Measurements from ENCODE around the gene DOK7. TPM values are rescaled to one million over a fixed set of nuclear protein-coding genes. Genes with fewer than 3 reads are reported as not detected.

Gene DOK7
- total and polyA plus RNA-seq, 7 experiments from 2014 or later, result not detected

DNA sequence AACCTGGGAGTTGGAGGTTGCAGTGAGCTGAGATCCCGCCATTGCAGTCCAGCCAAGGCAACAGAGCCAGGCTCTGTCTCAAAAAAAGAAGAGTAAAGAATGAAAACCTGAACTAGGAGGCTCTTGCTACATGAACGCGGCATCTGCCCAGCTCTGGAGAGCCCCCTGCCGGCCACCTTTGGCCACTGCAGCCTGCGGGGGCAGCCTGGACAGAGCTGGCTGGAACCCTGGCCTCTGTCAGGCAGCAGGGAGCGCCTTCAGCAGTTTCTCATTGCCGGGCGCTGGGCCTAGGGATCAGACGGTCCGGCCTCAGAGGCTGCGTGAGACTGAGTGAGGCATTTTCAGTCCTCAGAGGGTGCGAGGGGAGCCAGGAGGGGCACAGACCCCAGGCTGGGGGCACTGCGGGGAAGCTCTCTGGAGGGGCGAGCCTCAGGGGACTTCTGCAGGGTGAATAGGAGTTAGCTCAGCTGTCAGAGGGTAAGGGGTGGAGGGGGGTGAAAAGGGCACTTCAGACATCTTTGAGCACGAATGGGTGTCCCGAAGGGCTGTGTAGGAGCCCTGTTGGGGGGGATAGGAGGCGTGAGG lies 17.5 kb downstream of the DOK7 start:
- H3K36me3 ChIP-seq (ENCODE audit: control insufficient read depth in 2 of 3, insufficient read depth in 3 of 3, low read length in 3 of 3), result no peaks in the 10 kb centered on the region
- Mint-ChIP-seq H3K36me3 (no peaks in the 10 kb centered on the region), H3K4me3 (no peak overlapping the region), H3K27me3 (peaks cover 3 to 27% (median 18%) of the 10 kb centered on the region in 5 donors), H3K27ac (peak overlapping the region in 1 of 9 donors; percentile 2), H3K4me1 (peaks cover 0 to 4% (median 0%) of the 10 kb centered on the region in 7 donors), H3K9me3 (peaks cover 0 to 2% (median 0%) of the 10 kb centered on the region in 11 donors)
- CTCF ChIA-PET, result interaction anchor here (0.6 to 1.5 kb wide), 10 partner anchors 12 to 430 kb away, joined by 3 to 5 read pairs (median 3); no protein-coding TSS in a partner anchor
- POLR2A ChIA-PET, result interaction anchor here (1.1 kb wide), 1 partner anchor 286 kb away, joined by 3 read pairs; no protein-coding TSS in a partner anchor
- no peaks in the 10 kb centered on the region for H3K9me3 ChIP-seq (ENCODE audit: control insufficient read depth in 2 of 3, low read length in 3 of 3)
- peak; percentile 80 for ATAC-seq
- H3K4me3 ChIP-seq (ENCODE audit: low read length), result no peak overlapping the region
- H3K27me3 ChIP-seq (ENCODE audit: control insufficient read depth in 2 of 2, insufficient read depth in 2 of 2, low read length in 2 of 2), result no peaks in the 10 kb centered on the region
- DNase-seq, result peak; percentile 39 to 84 (median 70)
- no peaks in the 10 kb centered on the region for H3K4me1 ChIP-seq (ENCODE audit: control insufficient read depth in 2 of 2, insufficient read depth in 2 of 2, low read length in 2 of 2)
- intact Hi-C loops (cut with micrococcal nuclease), result loop anchor here (1.0 kb wide), 3 partner anchors 134 to 374 kb away; no protein-coding TSS in a partner anchor
- no peak overlapping the region for H3K27ac ChIP-seq (ENCODE audit: low read depth, low read length)

DNA sequence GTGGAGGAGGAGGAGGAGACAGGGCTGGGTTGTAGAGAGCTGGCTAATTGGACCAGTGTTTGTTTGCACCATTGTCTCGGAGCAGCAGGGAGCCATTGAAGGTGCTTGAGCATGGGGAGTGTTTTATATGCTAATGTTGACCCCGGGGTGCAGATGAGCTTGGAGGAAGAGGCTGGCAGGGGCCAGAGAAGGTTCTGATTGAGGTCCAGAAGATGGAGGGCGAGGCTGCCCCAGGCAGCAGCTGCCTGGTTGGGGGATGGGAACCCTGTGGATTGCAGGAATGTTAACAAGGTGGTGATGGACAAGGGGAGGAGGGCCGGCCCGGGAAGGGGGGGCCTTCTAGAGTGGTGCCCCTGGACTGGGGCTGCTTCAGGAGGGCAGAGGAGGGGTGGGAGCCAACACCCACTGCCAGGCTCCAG lies 18.0 kb downstream of the DOK7 start:
- H3K9me3 ChIP-seq (ENCODE audit: control insufficient read depth in 2 of 3, low read length in 3 of 3), result no peaks in the 10 kb centered on the region
- Mint-ChIP-seq H3K27ac (peak overlapping the region in 1 of 9 donors; percentile 2), H3K9me3 (peaks cover 0 to 2% (median 0%) of the 10 kb centered on the region in 11 donors), H3K36me3 (no peaks in the 10 kb centered on the region), H3K27me3 (peaks cover 3 to 27% (median 18%) of the 10 kb centered on the region in 5 donors), H3K4me3 (no peak overlapping the region), H3K4me1 (peaks cover 0 to 4% (median 0%) of the 10 kb centered on the region in 7 donors)
- intact Hi-C loops (cut with micrococcal nuclease), result no loop called here
- no peak for DNase-seq
- H3K4me3 ChIP-seq (ENCODE audit: low read length), result no peak overlapping the region
- no peaks in the 10 kb centered on the region for H3K27me3 ChIP-seq (ENCODE audit: control insufficient read depth in 2 of 2, insufficient read depth in 2 of 2, low read length in 2 of 2)
- ATAC-seq, result no peak
- H3K27ac ChIP-seq (ENCODE audit: low read depth, low read length), result no peak overlapping the region
- CTCF ChIA-PET, result interaction anchor here (0.7 to 1.5 kb wide), 5 partner anchors 15 to 430 kb away, joined by 3 to 5 read pairs (median 3); no protein-coding TSS in a partner anchor
- no peaks in the 10 kb centered on the region for H3K4me1 ChIP-seq (ENCODE audit: control insufficient read depth in 2 of 2, insufficient read depth in 2 of 2, low read length in 2 of 2)
- POLR2A ChIA-PET, result interaction anchor here (1.1 kb wide), 1 partner anchor 287 kb away, joined by 3 read pairs; no protein-coding TSS in a partner anchor
- H3K36me3 ChIP-seq (ENCODE audit: control insufficient read depth in 2 of 3, insufficient read depth in 3 of 3, low read length in 3 of 3), result no peaks in the 10 kb centered on the region

DNA sequence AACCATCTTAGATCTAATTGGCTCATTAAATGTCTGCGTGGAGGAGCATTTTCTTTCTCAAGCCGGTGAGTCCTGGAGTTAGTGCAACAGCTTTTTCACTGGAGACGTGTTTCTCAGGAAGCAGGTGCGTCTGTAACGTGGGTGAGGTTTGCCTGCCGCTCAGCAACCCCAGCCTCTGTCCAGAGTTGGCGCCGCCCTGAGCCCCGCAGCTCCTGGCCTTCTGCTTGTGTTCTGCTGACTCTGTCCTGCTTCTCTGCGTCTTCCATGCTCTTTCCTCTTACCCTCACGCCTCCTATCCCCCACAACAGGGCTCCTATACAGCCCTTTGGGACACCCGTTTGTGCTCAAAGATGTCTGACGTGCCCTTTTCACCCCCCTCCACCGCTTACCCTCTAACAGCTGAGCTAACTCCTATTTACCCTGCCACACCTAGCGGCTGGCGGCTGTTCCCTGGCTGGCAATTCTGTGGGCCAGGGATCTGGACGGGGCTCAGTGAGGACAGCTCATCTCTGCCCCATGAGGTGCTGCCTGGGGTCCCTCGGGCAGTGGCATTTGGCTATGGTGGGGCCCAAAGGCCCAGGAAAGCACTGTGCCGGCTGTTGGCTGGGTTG lies 18.8 kb downstream of the DOK7 start:
- Histone ChIP-seq H3K9me3 (ENCODE audit: control insufficient read depth in 2 of 3, low read length in 3 of 3) (no peaks in the 10 kb centered on the region), H3K4me1 (ENCODE audit: control insufficient read depth in 2 of 2, insufficient read depth in 2 of 2, low read length in 2 of 2) (no peaks in the 10 kb centered on the region), H3K27me3 (ENCODE audit: control insufficient read depth in 2 of 2, insufficient read depth in 2 of 2, low read length in 2 of 2) (no peaks in the 10 kb centered on the region), H3K27ac (ENCODE audit: low read depth, low read length) (no peak overlapping the region), H3K4me3 (ENCODE audit: low read length) (no peak overlapping the region), H3K36me3 (ENCODE audit: control insufficient read depth in 2 of 3, insufficient read depth in 3 of 3, low read length in 3 of 3) (no peaks in the 10 kb centered on the region)
- Mint-ChIP-seq H3K27ac (no peak overlapping the region), H3K4me1 (peaks cover 0 to 5% (median 0%) of the 10 kb centered on the region in 7 donors), H3K4me3 (no peak overlapping the region), H3K27me3 (peaks cover 3 to 30% (median 18%) of the 10 kb centered on the region in 5 donors), H3K9me3 (peaks cover 0 to 2% (median 0%) of the 10 kb centered on the region in 11 donors), H3K36me3 (no peaks in the 10 kb centered on the region)
- CTCF ChIA-PET, result interaction anchor here (0.7 to 0.9 kb wide), 3 partner anchors 15 to 375 kb away, joined by 3 to 4 read pairs (median 3); no protein-coding TSS in a partner anchor
- intact Hi-C loops (cut with micrococcal nuclease), result no loop called here
- ATAC-seq (no peak), DNase-seq (no peak)
- POLR2A ChIA-PET, result no interaction called here

DNA sequence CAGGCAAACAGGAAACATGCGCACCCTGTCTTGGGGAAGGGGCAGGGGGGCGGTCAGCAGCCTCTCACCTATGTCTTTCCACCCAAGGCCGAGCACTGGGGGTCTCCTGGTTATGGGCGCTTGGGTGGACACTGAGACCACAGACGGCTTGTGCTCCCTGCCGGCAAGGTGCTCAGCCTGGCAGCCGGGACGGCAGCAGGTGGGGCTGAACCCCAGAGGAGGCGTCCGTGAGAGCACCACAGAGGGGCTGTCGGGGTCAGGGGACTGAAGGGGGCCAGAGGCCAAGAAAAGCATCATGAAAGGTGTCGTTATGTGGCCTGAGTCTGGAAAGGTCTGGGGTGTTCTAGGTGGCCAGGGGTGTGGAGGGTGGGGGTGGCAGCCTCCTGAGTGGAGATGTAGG lies 19.6 kb downstream of the DOK7 start:
- no peaks in the 10 kb centered on the region for H3K36me3 Mint-ChIP-seq
- H3K36me3 ChIP-seq (ENCODE audit: control insufficient read depth in 2 of 3, insufficient read depth in 3 of 3, low read length in 3 of 3), result no peaks in the 10 kb centered on the region
- no peaks in the 10 kb centered on the region for H3K9me3 ChIP-seq (ENCODE audit: control insufficient read depth in 2 of 3, low read length in 3 of 3)

DNA sequence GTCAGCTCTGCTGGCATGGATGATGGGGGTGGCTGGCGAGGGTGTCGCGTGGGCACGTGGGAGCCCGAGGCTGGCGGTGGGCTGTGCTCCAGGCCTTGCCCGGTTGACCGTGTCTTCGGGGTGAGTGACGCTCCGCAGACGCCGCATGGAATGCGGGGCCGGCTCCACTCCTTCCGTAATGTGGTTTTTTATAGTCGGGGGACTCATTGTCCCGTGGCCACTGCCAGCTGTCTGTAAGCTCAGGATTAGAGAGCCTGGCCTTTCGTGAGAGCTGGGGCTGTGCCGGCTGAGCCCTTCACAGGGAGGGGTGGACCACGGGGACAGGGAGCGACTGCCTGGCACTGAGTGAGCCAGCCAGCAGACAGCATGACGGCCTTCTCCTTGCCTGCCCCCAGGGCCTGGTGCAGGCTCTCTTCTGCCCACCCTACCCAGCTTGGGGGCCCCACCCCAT lies 20.4 kb downstream of the DOK7 start:
- Mint-ChIP-seq H3K36me3 (no peaks in the 10 kb centered on the region), H3K27me3 (peaks cover 3 to 30% (median 18%) of the 10 kb centered on the region in 5 donors), H3K4me3 (no peak overlapping the region), H3K27ac (no peak overlapping the region), H3K9me3 (peaks cover 0 to 2% (median 0%) of the 10 kb centered on the region in 11 donors), H3K4me1 (peaks cover 0 to 5% (median 0%) of the 10 kb centered on the region in 7 donors)
- no peaks in the 10 kb centered on the region for H3K9me3 ChIP-seq (ENCODE audit: control insufficient read depth in 2 of 3, low read length in 3 of 3)
- ATAC-seq (no peak), DNase-seq (no peak)
- intact Hi-C loops (cut with micrococcal nuclease), result no loop called here
- POLR2A ChIA-PET, result no interaction called here
- H3K4me3 ChIP-seq (ENCODE audit: low read length), result no peak overlapping the region
- H3K36me3 ChIP-seq (ENCODE audit: control insufficient read depth in 2 of 3, insufficient read depth in 3 of 3, low read length in 3 of 3), result no peaks in the 10 kb centered on the region
- CTCF ChIA-PET, result no interaction called here
- no peaks in the 10 kb centered on the region for H3K4me1 ChIP-seq (ENCODE audit: control insufficient read depth in 2 of 2, insufficient read depth in 2 of 2, low read length in 2 of 2)
- no peak overlapping the region for H3K27ac ChIP-seq (ENCODE audit: low read depth, low read length)
- H3K27me3 ChIP-seq (ENCODE audit: control insufficient read depth in 2 of 2, insufficient read depth in 2 of 2, low read length in 2 of 2), result no peaks in the 10 kb centered on the region

More for the DNA sequence above, 19.6 kb downstream of the DOK7 start:
- Mint-ChIP-seq H3K27ac (no peak overlapping the region), H3K27me3 (peaks cover 3 to 30% (median 18%) of the 10 kb centered on the region in 5 donors), H3K4me3 (no peak overlapping the region), H3K4me1 (peaks cover 0 to 5% (median 0%) of the 10 kb centered on the region in 7 donors), H3K9me3 (peaks cover 0 to 2% (median 0%) of the 10 kb centered on the region in 11 donors)
- no peak overlapping the region for H3K27ac ChIP-seq (ENCODE audit: low read depth, low read length)
- DNase-seq, result no peak
- intact Hi-C loops (cut with micrococcal nuclease), result no loop called here
- no peak overlapping the region for H3K4me3 ChIP-seq (ENCODE audit: low read length)
- ChIA-PET POLR2A (no interaction called here), CTCF (no interaction called here)
- ATAC-seq, result no peak
- H3K27me3 ChIP-seq (ENCODE audit: control insufficient read depth in 2 of 2, insufficient read depth in 2 of 2, low read length in 2 of 2), result no peaks in the 10 kb centered on the region
- no peaks in the 10 kb centered on the region for H3K4me1 ChIP-seq (ENCODE audit: control insufficient read depth in 2 of 2, insufficient read depth in 2 of 2, low read length in 2 of 2)

DNA sequence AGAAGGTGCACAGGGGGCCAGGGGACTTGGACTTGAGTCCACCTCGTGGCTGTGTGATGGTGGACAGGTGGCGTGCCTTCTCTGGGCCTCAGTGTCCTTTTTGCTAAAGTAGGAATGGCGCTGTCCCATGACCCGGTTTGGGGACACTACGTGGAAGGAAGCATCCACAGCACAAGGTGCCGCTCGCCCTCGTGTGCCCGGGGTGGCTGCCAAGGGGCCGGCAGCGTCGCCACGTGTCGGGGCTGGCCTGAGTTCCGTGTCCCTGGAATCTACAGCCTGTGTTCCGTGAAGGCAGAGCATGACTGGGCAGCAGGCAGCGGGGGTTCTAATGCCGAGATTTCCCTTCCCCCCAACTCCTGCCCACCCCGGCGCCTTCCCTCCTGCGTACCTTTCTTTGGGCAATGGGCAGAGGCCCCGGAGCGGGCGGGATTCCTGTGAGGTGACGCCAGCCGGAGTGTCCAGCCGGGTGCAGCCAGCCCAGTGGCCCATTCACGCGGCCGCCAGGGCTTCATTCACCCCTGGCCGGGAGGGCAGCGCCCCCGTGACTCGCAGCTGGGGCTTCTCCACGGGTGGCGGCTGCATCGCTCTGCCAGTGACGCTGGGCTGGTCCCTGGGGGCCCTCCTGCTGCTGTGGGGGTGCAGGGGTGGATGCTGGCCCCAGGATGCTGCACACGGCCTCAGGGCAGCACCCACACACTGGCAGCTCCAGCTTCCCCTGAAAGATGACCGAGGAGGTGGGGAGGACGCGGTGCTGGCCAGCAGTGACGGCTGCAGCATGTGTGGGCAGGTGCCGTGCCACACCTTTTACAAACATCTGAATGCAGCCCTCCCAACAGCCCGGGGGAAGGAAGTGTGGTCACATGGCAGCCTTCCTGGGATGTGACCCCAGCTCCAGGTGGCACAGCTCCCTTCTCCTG lies 21.2 kb downstream of the DOK7 start:
- Mint-ChIP-seq H3K4me1 (peaks cover 0 to 5% (median 0%) of the 10 kb centered on the region in 7 donors), H3K27ac (no peak overlapping the region), H3K36me3 (no peaks in the 10 kb centered on the region), H3K9me3 (peaks cover 0 to 2% (median 0%) of the 10 kb centered on the region in 11 donors), H3K27me3 (peaks cover 3 to 38% (median 18%) of the 10 kb centered on the region in 5 donors), H3K4me3 (peak overlapping the region in 1 of 10 donors; percentile 21)
- intact Hi-C loops (cut with micrococcal nuclease), result no loop called here
- Histone ChIP-seq H3K4me1 (ENCODE audit: control insufficient read depth in 2 of 2, insufficient read depth in 2 of 2, low read length in 2 of 2) (no peaks in the 10 kb centered on the region), H3K9me3 (ENCODE audit: control insufficient read depth in 2 of 3, low read length in 3 of 3) (no peaks in the 10 kb centered on the region), H3K27me3 (ENCODE audit: control insufficient read depth in 2 of 2, insufficient read depth in 2 of 2, low read length in 2 of 2) (no peaks in the 10 kb centered on the region), H3K36me3 (ENCODE audit: control insufficient read depth in 2 of 3, insufficient read depth in 3 of 3, low read length in 3 of 3) (no peaks in the 10 kb centered on the region), H3K27ac (ENCODE audit: low read depth, low read length) (no peak overlapping the region), H3K4me3 (ENCODE audit: low read length) (no peak overlapping the region)
- no peak for ATAC-seq
- ChIA-PET CTCF (interaction anchor here (0.6 kb wide), 1 partner anchor 22 kb away, joined by 3 read pairs; no protein-coding TSS in a partner anchor), POLR2A (no interaction called here)
- no peak for DNase-seq
